GM19035 (cell line): ENCODE data around the gene OR2K2.
"Not testable (repeated sequence)": the region's sequence is repeated elsewhere in the genome, so short reads cannot be mapped to it uniquely, and the experiment has no call there.

Experiments used
- ATAC-seq: cut with Tn5 transposase; IDR thresholded peaks from one replicate; pipeline ENCODE4 v1.9.1; 2021; ENCODE audit not compliant: unreplicated experiment

OR2K2 gene, protein sequence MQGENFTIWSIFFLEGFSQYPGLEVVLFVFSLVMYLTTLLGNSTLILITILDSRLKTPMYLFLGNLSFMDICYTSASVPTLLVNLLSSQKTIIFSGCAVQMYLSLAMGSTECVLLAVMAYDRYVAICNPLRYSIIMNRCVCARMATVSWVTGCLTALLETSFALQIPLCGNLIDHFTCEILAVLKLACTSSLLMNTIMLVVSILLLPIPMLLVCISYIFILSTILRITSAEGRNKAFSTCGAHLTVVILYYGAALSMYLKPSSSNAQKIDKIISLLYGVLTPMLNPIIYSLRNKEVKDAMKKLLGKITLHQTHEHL

DNA sequence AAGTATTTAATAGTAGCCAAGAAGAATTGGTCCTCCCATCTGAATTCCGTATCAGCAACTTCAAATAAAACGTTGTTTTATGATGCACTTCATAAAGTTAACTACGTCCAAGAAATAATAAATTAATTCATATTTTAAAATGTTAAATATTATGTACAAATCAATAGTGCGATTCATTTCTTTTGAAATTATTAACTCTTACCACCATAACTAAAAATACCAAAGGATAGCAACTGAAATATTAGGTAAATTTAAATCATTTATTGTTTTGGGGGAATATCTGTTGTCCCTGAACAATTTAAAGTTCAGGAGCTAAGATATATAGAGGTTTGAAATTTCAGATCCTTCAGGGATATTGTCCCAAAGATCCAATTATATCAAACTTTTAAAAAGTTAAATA lies at the start of gene OR2K2:
TSS of gene OR2K2 (minus strand) at position 101 of the 400 bp plus-strand sequence. CDS start 1,791 bp downstream, outside the sequence.
- ATAC-seq, result no peak

DNA sequence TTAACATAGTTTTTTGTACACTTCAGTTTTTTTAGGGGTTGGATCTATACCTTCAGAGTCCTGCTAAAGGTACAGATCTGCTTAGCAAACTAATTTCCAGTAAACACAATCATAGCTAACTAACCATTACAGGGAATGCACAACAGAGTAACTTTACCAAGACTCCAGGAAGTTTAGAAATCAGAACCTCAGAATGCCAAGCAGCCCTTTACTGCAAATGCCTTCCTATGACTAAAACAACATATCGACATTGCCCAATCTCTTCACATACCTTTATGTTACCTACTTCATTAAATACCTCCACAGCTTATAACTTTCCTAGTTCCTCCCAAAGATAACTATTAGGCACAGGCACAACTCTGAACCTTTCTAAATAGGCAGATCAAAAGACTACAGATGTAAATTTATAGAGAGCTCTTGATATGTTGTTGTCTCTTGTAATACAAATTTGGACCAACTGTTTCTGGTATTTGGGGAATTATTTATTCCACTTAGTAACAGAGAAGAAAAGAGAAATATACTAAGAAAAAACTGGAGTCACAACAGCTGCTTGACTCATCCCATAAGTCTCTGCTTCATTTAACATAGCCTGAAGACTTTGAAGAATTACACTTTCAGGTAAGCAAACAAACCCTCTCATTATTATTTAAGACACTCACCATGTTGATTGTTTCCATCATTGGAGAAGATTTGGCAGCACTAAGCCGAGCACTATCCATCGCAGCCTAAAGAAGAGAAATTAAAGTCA lies 46.0 kb upstream of the OR2K2 start:
- ATAC-seq, result no peak

DNA sequence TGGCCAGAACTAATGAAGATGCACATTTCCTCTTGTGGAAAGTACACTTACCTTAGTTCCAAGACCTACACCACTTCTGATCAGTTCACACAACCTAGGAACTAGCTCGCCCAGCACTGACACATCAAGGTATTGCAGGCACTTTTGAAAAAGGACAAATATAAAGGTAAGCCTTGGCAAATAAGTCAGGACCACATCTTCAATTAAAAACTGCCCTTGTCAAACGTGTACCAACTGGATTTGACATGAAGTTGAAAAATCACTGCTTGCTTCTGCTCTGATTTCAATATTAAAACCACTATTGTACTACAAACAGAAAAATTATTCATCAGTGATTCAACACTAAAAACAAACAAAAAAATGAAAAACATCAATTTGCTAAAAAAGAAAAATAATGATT lies 45.0 kb upstream of the OR2K2 start:
- ATAC-seq, result no peak

DNA sequence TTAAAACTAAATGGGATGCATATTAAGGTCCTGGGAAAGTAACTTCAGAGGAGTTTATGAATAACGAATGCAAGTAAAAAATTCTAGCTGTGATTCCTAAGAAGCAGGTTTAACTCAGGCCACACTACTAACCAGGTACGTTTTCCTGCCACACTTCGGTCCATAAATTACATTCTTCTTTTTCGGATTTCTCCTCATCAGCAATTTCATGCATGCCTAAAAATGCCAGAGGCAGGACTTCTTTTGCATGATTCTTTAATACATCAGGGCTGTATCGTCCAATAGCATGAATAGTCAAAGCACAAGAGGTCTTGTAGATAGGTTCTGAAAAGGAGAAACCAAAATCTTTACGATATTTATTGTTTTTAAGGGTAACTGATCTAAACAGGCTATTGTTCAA lies 42.3 kb upstream of the OR2K2 start:
- ATAC-seq, result no peak

DNA sequence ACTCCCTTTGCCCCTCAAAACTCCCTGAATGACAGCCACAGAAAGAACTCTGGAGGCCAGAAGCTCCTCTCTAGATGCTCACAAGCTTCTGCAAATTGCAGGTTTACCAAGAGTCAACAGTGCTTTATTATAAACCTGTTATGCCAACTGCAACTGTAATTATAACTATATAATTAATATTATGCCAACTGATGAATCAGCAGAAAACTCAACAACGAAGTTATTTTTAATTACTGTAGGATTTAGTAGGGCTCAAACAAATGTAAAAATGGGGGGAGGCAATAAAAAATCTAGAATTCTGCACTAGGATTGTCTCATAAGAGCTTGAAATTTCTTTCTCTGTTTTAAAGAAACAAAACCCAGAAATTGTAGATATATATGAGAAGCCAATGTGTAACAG lies 37.0 kb upstream of the OR2K2 start:
- ATAC-seq, result no peak

DNA sequence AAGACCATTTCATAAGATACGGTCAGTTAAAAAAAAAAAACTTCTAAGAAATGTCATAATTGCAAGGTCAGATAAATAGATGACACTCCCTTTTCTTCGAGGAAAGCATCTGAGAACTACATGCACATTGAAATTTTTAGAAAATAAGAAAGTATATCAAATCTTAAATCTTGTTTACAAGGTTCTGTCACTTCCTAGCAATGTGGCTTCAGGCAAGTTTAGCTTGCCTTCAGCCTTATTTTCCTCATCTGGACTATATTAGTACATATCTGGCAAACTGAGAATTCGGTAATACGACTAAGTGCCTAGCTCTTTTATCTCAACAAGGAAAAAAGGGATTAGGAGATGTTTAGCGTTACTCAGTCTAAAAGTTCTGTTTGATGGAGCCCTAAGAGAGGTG lies 32.5 kb upstream of the OR2K2 start:
- ATAC-seq, result no peak

DNA sequence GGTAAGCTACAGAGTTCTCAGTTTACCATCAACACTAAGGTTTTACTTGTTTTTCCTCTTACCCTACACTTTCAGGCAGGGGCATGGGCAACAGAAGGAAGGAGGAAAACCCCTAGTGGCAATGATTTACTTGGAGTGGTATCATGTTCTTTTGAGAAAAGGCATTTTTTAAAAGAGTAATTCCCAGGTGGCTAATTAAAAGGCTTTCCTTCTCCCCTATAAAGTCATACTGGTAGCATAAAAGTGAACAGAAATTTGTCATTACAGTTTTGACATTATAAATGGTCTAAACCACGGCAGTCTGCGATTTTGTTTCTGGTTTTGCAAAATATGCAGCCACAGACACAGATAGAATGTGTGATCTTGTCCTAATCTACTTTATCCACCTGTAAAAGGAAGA lies 30.9 kb upstream of the OR2K2 start:
- ATAC-seq, result no peak

DNA sequence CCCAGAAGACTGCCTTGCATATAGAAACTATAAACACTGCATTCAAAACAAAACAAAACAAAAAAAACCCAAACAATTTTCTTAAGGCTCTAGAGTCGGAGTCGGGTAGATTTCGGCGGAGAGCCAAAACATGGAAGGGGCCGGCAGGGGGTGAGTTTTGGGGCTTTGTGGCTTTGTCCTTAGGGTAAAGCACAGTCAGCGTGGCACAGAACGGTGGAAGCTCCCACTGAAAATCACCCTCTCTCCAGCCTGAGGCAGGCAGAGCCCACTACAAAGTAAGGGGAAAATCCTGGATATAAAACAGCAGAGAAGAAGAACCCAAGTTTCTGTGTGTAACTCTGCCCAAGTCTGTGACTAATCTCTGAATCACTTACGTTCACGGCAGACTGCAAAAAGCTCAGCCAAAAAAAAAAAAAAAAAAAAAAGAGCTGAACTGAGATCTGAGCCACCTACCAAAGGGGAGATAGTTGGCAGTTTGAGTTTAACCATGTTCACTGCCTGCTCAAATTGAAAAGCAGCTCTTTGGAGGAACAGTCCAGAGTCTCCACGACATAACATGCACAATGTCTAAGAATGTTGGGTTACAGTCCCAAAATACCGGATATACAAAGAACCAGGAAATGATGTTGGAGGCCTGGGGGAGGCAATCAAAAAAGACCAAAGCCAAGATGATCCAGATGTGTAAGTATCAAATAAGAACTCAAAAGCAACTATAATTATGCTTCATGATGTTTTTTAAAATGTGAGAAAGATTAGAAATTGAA lies 26.6 kb upstream of the OR2K2 start:
- no peak for ATAC-seq

DNA sequence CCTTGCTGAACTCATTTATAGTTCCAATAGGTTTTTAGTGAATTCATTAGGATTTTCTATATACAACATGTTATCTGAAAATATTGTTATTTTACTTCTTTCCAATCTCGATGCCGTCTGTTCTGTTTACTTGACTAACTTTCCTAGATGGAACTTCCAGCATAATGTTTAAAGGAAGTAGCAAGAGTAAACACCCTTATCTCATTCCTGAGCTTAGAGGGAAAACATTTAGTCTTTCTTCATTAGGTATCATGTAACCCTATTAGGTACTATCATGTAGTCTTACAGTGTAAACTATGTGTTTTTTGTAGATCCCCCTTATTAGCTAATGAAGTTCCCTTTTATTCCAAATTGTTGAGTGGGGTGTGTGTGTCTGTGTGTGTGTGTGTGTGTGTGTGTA lies 22.5 kb upstream of the OR2K2 start:
- ATAC-seq, result no peak

DNA sequence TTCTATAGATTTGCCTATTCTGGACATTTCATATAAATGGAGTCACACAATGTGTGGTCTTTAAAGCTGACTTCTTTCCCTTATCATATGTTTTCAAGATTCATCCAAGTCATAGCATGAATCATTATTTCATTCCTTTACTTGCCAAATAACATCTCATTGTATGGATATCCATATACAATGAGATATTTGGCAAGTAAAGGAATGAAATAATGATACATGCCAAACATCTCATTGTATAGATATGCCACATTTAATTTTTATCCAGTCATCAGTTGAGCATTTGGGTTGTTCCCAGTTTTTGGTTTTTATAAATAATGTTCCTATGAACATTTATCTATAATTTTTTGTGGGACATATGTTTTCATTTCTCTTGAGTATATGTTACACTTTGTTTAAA lies 20.5 kb upstream of the OR2K2 start:
- no peak for ATAC-seq

DNA sequence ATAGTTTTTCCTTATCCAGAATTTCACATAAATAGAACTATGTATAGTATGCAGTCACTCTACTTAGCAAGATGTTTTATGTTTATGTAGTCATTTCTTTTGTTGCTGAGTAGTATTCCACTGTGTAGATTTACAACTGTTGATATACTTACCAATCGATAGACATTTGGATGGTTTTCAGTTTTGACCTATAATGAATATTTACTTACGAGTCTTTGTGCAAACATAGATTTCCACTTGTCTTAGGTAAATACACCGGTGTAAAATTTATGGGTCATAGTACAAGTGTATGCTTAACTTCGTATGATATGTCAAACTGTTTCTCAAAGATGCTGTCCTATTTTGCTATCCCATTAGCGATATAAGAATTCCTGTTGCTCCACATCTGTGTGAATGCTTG lies 19.7 kb upstream of the OR2K2 start:
- no peak for ATAC-seq

DNA sequence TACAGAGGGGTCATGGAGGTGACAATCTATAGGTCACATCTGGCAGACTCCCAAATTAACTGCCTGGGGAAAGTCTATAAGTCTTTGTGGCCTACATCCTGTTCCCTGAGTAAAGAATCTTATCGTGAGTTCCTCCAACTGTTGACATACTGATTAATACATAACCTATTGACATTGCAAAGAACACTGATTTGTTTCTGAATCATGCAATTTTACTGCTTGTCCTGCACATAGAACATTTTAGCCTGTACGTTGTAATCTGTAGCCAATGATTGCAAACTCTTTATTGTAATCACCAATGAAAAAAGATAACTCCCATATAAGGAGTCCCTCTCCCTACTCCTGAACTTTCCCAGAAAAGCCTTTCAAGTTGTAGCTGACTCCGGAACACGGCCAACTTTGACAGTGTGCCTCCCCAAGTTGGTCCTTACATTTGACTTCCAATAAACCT lies 18.8 kb upstream of the OR2K2 start:
- ATAC-seq, result no peak

DNA sequence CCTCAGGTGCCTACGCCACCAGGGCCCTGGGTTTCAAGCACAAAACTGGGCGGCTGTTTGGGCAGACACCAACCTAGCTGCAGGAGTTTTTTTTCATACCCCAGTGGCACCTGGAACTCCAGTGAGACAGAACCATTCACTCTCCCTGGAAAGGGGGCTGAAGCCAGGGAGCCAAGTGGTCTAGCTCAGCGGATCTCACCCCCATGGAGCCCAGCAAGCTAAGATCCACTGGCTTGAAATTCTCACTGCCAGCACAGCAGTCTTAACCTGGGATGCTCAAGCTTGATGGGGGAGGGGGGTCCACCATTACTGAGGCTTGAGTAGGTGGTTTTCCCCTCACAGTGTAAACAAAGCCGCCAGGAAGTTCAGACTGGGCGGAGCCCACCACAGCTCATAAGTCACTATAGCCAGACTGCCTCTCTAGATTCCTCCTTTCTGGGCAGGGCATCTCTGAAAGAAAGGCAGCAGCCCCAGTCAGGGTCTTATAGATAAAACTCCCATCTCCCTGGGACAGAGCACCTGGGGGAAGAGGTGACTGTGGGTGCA lies 4.4 kb upstream of the OR2K2 start:
- ATAC-seq, result not testable (repeated sequence)

DNA sequence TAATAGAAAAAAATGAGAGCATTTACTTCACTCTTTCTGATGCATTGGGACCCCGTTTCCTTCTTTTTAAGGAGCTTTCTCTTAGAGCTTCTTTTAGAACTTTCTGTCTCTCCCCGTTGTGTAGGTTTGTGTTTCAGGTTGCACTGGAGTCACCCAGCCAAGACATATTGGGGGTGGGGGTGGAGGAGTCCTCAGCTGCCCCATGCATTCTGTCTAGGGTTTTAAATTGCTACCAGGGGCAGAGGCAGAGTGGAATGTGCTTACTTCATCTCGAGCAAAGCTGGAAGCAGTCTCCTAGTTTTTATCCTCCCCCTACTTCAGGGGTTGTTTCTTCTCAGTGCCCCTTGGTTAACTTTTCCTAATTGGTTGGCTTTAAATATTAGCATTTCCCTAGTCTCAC lies 9.4 kb downstream of the OR2K2 start:
- no peak for ATAC-seq

DNA sequence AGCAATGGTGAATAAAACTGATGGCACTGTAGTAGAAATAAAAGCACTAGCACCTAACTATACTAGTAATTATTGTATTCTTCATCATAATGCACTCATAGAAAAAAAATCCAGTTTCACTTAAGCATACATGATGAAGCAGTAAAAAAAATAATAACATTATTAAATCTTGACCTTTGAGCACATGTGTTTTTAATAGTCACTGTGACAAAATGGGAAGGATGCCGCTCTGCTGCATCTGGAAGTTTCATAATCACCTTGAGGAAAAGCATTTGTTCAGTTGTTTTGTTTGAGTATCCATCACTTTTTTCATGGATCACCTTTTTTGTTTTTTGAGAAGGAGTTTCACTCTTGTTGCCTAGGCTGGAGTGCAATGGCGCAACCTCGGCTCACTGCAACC lies 13.2 kb downstream of the OR2K2 start:
- ATAC-seq, result no peak

DNA sequence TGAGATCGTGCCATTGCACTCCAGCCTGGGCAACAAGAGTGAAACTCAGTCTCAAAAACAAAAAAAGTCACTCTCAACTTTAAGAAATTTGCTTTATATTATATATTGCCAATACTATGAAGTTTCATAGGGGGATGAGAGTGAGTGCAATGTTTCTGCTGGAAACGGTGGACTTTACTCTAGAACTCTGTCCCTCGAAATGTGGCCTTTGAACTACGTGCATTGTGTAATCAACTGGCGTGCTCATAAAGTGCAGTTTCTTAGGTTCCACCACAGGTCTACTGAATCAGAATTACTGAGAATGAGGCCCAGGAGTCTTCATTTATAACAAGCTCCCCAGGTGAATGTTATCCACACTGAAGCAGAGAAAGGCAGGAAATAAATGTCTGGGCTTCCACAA lies 24.1 kb downstream of the OR2K2 start:
- no peak for ATAC-seq

DNA sequence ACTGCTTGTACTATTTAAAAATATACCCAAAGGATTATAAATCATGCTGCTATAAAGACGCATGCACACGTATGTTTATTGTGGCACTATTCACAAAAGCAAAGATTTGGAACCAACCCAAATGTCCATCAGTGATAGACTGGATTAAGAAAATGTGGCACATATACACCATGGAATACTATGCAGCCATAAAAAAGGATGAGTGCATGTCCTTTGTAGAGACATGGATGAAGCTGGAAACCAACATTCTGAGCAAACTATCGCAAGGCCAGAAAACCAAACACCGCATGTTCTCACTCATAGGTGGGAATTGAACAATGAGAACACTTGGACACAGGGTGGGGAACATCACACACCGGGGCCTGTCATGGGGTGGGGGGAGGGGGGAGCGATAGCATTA lies 26.0 kb downstream of the OR2K2 start:
- ATAC-seq, result not testable (repeated sequence)

DNA sequence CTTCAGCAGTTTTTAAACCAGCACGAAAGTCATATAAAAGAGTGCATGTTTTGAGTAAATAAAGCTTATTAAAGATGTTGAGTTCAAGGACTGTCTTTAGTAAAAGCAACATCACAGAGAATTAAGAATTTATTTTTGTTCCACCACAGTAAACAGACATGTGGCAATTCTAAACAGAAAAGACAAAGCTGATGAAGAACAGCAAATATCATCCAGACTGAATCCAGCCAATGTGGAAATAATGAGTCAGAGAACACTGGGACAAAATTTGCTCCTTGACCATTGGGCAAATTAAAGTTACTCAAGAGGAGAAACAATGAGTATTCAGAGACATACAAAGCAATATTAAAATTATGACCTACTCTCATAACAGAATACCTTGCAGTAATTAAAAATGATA lies 28.8 kb downstream of the OR2K2 start:
- ATAC-seq, result no peak

DNA sequence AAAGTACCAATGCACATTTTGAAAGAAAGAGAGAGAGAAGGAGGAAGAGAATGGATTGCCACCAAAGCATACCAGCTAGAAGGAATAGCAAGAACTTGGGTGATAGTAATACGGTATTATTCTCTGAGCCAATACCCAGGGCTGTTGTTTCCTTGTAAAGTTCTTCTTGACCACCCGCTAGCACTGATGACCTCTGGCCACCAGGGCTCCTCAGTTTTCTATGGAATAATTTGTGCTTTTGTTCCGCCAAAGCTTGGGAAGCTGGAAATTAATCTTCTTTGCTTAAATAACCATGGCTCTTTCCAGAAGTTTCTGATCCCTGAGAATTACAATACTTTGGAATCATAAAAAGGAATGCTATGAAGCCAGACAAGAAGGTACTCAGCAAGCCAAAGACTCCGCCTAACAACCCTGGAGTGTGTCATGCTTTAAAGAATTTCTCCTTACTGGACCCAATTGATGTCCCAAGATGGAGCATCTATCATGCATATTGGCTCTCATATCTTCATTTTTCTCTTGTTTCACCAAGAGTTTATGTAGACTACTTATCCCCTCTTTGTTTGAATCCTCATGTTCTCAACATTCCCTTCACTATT lies 29.8 kb downstream of the OR2K2 start:
- ATAC-seq, result no peak

DNA sequence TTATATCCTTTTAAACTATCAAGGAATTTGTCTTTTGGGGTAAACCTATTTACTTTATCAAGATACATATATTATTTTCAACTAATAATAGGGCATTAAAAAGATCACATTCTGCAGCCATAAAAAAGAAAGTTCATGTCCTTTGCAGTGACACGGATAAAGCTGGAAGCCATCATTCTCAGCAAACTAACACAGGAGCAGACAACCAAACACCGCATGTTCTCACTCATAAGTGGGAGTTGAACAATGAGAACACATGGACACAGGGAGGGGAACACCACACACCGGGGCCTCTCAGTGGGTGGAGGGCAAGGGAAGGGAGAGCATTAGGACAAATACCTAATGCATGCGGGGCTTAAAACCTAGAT lies 30.4 kb downstream of the OR2K2 start:
- ATAC-seq, result not testable (repeated sequence)
